H1 (cell line): ENCODE data around the gene UBASH3A. TPM values are rescaled to one million over a fixed set of nuclear protein-coding genes. Genes with fewer than 3 reads are reported as not detected.

ENCODE experiments used
- CTCF ChIA-PET: fragments of 300-600 bp; sonication (Branson Sonifier 250); formaldehyde crosslinking; loops from one replicate; lab custom pipeline; 2021; ENCODE audit not compliant: partially characterized antibody; lab: Charles Lee
- POLR2A ChIA-PET: fragments of 300-600 bp; sonication (Branson Sonifier 250); formaldehyde crosslinking; loops from one replicate; lab custom pipeline; 2021; ENCODE audit warnings: inconsistent platforms; ENCODE audit not compliant: partially characterized antibody; lab: Charles Lee
- DNase-seq, 2 experiments: peaks; one replicate each; pipeline versions ENCODE4 v3.0.0 to v3.0.0-alpha.2; 2010 to 2022; ENCODE audit warnings: low spot score in 2 of 2, low read depth in 1 of 2, mixed read lengths in 1 of 2
- FAIRE-seq: peaks from 2 replicates; lab custom pipeline; 2011; peaks lifted over from hg19 to GRCh38; lab: Jason Lieb, UNC
- H2AFZ ChIP-seq: 2 replicates; pipeline ENCODE4 v1.8.1; 2012; ENCODE audit warnings: low read length, inconsistent platforms
- H2AK5ac ChIP-seq: 2 replicates; pipeline ENCODE4 v1.6.1; 2013; ENCODE audit warnings: low read depth, low read length
- H2BK120ac ChIP-seq: replicated peaks from 2 replicates; pipeline ENCODE3; 2013; ENCODE audit warnings: low read depth, low read length, inconsistent platforms
- H2BK12ac ChIP-seq: 2 replicates; pipeline ENCODE4 v1.6.1; 2013; ENCODE audit warnings: low read depth, low read length
- H2BK15ac ChIP-seq: 2 replicates; pipeline ENCODE4 v1.6.1; 2013; ENCODE audit warnings: low read length
- H2BK20ac ChIP-seq: 2 replicates; pipeline ENCODE4 v1.6.1; 2013; ENCODE audit warnings: low read length
- H2BK5ac ChIP-seq: 2 replicates; pipeline ENCODE4 v1.6.1; 2013; ENCODE audit warnings: low read depth, low read length
- H3K14ac ChIP-seq: 2 replicates; pipeline ENCODE4 v1.6.1; 2013; ENCODE audit warnings: inconsistent platforms; ENCODE audit not compliant: insufficient read length
- H3K18ac ChIP-seq: 2 replicates; pipeline ENCODE4 v1.6.1; 2013; ENCODE audit warnings: low read length; ENCODE audit errors: extremely low read depth
- H3K23ac ChIP-seq: 2 replicates; pipeline ENCODE4 v1.6.1; 2013; ENCODE audit warnings: inconsistent platforms; ENCODE audit not compliant: insufficient read length
- H3K23me2 ChIP-seq: 2 replicates; pipeline ENCODE4 v1.6.1; 2013; ENCODE audit warnings: low read depth, low read length
- H3K27ac ChIP-seq: 2 replicates; pipeline ENCODE4 v1.6.1; 2011; ENCODE audit warnings: low read depth, low read length, inconsistent platforms
- H3K27me3 ChIP-seq, 4 experiments: replicated peaks in 1 of 4; 1 replicate in 1 of 4; 2 replicates in 3 of 4; pipeline versions ENCODE4 v1.6.1 to v1.8.1; 2011 to 2013; ENCODE audit warnings: low read length in 3 of 4, mild to moderate bottlenecking in 3 of 4, inconsistent platforms in 2 of 4, mixed read lengths in 2 of 4, moderate library complexity in 1 of 4; ENCODE audit not compliant: control insufficient read depth in 3 of 4, insufficient read depth in 3 of 4; ENCODE audit errors: extremely low read depth in 1 of 4
- H3K36me3 ChIP-seq, 4 experiments: 2 replicates each; pipeline versions ENCODE4 v1.6.1 to v1.8.1; 2011 to 2013; ENCODE audit warnings: mild to moderate bottlenecking in 4 of 4, low read length in 3 of 4, moderate library complexity in 2 of 4, control low read depth in 1 of 4, inconsistent platforms in 1 of 4; ENCODE audit not compliant: insufficient read depth in 4 of 4, control insufficient read depth in 2 of 4
- H3K4ac ChIP-seq: replicated peaks from 2 replicates; pipeline ENCODE3; 2013; ENCODE audit warnings: low read length, low read depth, mixed read lengths, inconsistent platforms; ENCODE audit not compliant: insufficient read length
- H3K4me1 ChIP-seq, 4 experiments: replicated peaks in 1 of 4; 1 replicate in 1 of 4; 2 replicates in 3 of 4; pipeline versions ENCODE4 v1.6.1 to v1.8.1; 2011 to 2013; ENCODE audit warnings: low read length in 3 of 4, inconsistent platforms in 2 of 4, mixed read lengths in 1 of 4; ENCODE audit not compliant: insufficient read depth in 4 of 4, control insufficient read depth in 3 of 4
- H3K4me2 ChIP-seq, 2 experiments: 2 replicates each; pipeline versions ENCODE4 v1.6.1 to v1.8.1; 2011 to 2013; ENCODE audit warnings: low read depth in 2 of 2, low read length in 2 of 2, control low read depth in 1 of 2, inconsistent platforms in 1 of 2, mild to moderate bottlenecking in 1 of 2; ENCODE audit not compliant: insufficient read depth in 1 of 2
- H3K4me3 ChIP-seq, 4 experiments: fragments of 200-600, 300-600 bp in 1 of 4; sonication (generic), shearing (Covaris generic), sonication (Bioruptor Twin) in 1 of 4; 2 replicates each; pipeline versions ENCODE4 v1.5.1 to v1.8.1; 2011 to 2016; ENCODE audit warnings: low read length in 4 of 4, low read depth in 3 of 4, control low read depth in 2 of 4, inconsistent platforms in 2 of 4, mild to moderate bottlenecking in 2 of 4, mixed read lengths in 1 of 4, moderate library complexity in 1 of 4; ENCODE audit not compliant: insufficient read depth in 2 of 4; ENCODE audit errors: extremely low read depth in 1 of 4
- H3K56ac ChIP-seq: replicated peaks from 2 replicates; pipeline ENCODE3; 2013; ENCODE audit warnings: low read depth, mild to moderate bottlenecking, mixed read lengths, low read length, inconsistent platforms; ENCODE audit not compliant: insufficient read length
- H3K79me1 ChIP-seq: 2 replicates; pipeline ENCODE4 v1.6.1; 2013; ENCODE audit warnings: low read depth, low read length, control low read depth
- H3K79me2 ChIP-seq, 2 experiments: 2 replicates each; pipeline versions ENCODE4 v1.6.1 to v1.8.1; 2012 to 2013; ENCODE audit warnings: low read length in 2 of 2, mild to moderate bottlenecking in 2 of 2, inconsistent platforms in 1 of 2; ENCODE audit not compliant: insufficient read depth in 2 of 2, control insufficient read depth in 1 of 2
- H3K9ac ChIP-seq, 4 experiments: replicated peaks in 1 of 4; 1 replicate in 1 of 4; 2 replicates in 3 of 4; pipeline versions ENCODE4 v1.6.1 to v1.8.1; 2011 to 2013; ENCODE audit warnings: low read depth in 3 of 4, low read length in 3 of 4, control low read depth in 2 of 4, mild to moderate bottlenecking in 2 of 4, moderate library complexity in 2 of 4, inconsistent platforms in 1 of 4; ENCODE audit errors: extremely low read depth in 1 of 4
- H3K9me3 ChIP-seq, 2 experiments: 2 replicates each; pipeline versions ENCODE4 v1.6.1 to v1.8.1; 2012 to 2013; ENCODE audit warnings: mild to moderate bottlenecking in 2 of 2, moderate library complexity in 2 of 2, control low read depth in 1 of 2, inconsistent platforms in 1 of 2, low read depth in 1 of 2, low read length in 1 of 2, mixed read lengths in 1 of 2; ENCODE audit not compliant: insufficient read depth in 2 of 2
- H4K20me1 ChIP-seq, 2 experiments: replicated peaks in 1 of 2; 2 replicates each; pipeline versions ENCODE3 to v1.8.1; 2011 to 2013; ENCODE audit warnings: inconsistent platforms in 2 of 2, low read length in 2 of 2, mild to moderate bottlenecking in 1 of 2; ENCODE audit not compliant: insufficient read depth in 2 of 2, control insufficient read depth in 1 of 2
- H4K5ac ChIP-seq: 2 replicates; pipeline ENCODE4 v1.6.1; 2013; ENCODE audit warnings: low read length, low read depth, mixed read lengths, inconsistent platforms; ENCODE audit not compliant: insufficient read length
- H4K8ac ChIP-seq: 2 replicates; pipeline ENCODE4 v1.8.0; 2013; ENCODE audit warnings: mild to moderate bottlenecking, moderate library complexity, low read length, inconsistent platforms; ENCODE audit not compliant: insufficient read depth; ENCODE audit errors: extremely low read depth
- H4K91ac ChIP-seq: replicated peaks from 2 replicates; pipeline ENCODE3; 2013; ENCODE audit warnings: low read length, mixed read lengths, inconsistent platforms; ENCODE audit not compliant: insufficient read length
- BACH1 ChIP-seq: IDR thresholded peaks from 2 replicates; pipeline ENCODE4 v1.6.1; 2012; ENCODE audit warnings: low read length, improper control_type of control experiment
- GTF2F1 ChIP-seq: IDR thresholded peaks from 2 replicates; pipeline ENCODE4 v1.6.1; 2012; ENCODE audit warnings: low read depth, low read length, improper control_type of control experiment, borderline replicate concordance
- NANOG ChIP-seq: IDR thresholded peaks from 2 replicates; pipeline ENCODE4 v1.6.1; 2011; ENCODE audit warnings: low read length, low read depth, mild to moderate bottlenecking, inconsistent platforms; ENCODE audit not compliant: insufficient read depth, poor library complexity, severe bottlenecking
- POLR2AphosphoS5 ChIP-seq: IDR thresholded peaks from 2 replicates; pipeline ENCODE4 v1.6.1; 2011; ENCODE audit warnings: low read depth, low read length
- RBBP5 ChIP-seq: IDR thresholded peaks from 2 replicates; pipeline ENCODE4 v1.7.1; 2012; ENCODE audit warnings: low read depth, mild to moderate bottlenecking, inconsistent platforms, low read length, moderate library complexity, borderline replicate concordance
- SIRT6 ChIP-seq: IDR thresholded peaks from one replicate; pipeline ENCODE4 v1.7.1; 2012; ENCODE audit warnings: low read length, inconsistent platforms
- SP1 ChIP-seq: IDR thresholded peaks from 2 replicates; pipeline ENCODE4 v1.6.1; 2011; ENCODE audit warnings: low read depth, low read length
- SRF ChIP-seq: IDR thresholded peaks from 2 replicates; pipeline ENCODE4 v1.6.1; 2011; ENCODE audit warnings: mild to moderate bottlenecking, low read depth, low read length, moderate library complexity
- ZNF274 ChIP-seq: IDR thresholded peaks from 2 replicates; pipeline ENCODE4 v1.7.0; 2012; ENCODE audit warnings: low read length, borderline replicate concordance; ENCODE audit errors: extremely low read depth
- WGBS, 2 experiments: shearing (Covaris generic) in 1 of 2; methylation state at CpG; one replicate each; pipeline versions ENCODE4 v1.1.6 to v1.1.7; 2013 to 2015; ENCODE audit warnings: low lambda C conversion rate in 2 of 2, mixed read lengths in 2 of 2, inconsistent platforms in 1 of 2, low coverage in 1 of 2, missing lambda C conversion rate in 1 of 2; ENCODE audit not compliant: insufficient replicate concordance in 2 of 2, insufficient coverage in 1 of 2, insufficient read length in 1 of 2; ENCODE audit errors: extremely low coverage in 1 of 2, missing lambda C conversion rate in 1 of 2; 5-methylcytosine and 5-hydroxymethylcytosine counted together
- polyA plus RNA-seq, 7 experiments: library from polyadenylated mRNA; depleted of rRNA in 3 of 7; stranded (reverse) in 5 of 7; unstranded in 2 of 7; fragments of >200 nt in 5 of 7; fragments of 200-250 nt in 2 of 7; gene quantifications; 1 replicate in 5 of 7; 2 replicates in 1 of 7; 4 replicates in 1 of 7; pipeline versions ENCODE4 v1.2.1 to v1.2.3, GENCODE V29; 2011 to 2013; ENCODE audit warnings: missing spikeins in 2 of 7, mixed read lengths in 2 of 7
- total RNA-seq: library from RNA; stranded (reverse); fragmentation: NEBNext Ultra II Directional; extraction: Animal tissue kit (Norgen Biotek cat#: 25700); gene quantifications from 2 replicates; pipeline ENCODE4 v1.2.1, GENCODE V29; 2021

The UBASH3A gene
- total and polyA plus RNA-seq, 2 of the 8 experiments (the other 6 are each of a cell fraction or from before 2014, with no cell fraction given) = not detected

DNA sequence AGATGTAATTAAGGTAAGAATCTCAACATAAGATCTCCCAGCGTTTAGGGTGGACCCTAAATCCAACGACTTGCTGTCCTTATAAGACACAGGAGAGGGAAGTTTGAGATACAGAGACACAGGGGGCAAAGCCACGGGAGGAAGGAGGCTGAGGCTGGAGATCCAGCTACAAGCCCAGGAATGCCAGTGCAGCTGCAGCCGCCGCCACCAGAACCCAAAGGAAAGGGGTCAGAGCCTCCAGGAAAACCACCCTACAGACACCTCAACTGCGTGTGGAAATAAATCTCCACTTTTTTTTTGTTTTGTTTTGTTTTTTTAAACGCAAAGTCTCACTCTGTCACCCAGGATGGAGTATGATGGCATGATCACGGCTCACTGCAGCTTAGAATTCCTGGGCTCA lies 25.3 kb upstream of the UBASH3A start:
- peaks cover 0 to 3% of the 10 kb centered on the region in 2 experiments for H4K20me1 ChIP-seq
- H3K36me3 ChIP-seq = no peaks in the 10 kb centered on the region
- TF ChIP-seq ZNF274 (no peak), POLR2AphosphoS5 (no peak), GTF2F1 (no peak), BACH1 (no peak), SRF (no peak), SP1 (no peak), RBBP5 (no peak), SIRT6 (no peak), NANOG (no peak)
- no peaks in the 10 kb centered on the region for H3K23me2 ChIP-seq
- H2BK12ac ChIP-seq = no peak overlapping the region
- no peak overlapping the region for H3K4me2 ChIP-seq
- no peak overlapping the region for H3K27ac ChIP-seq
- DNase-seq (no peak), FAIRE-seq (no peak)
- H3K56ac ChIP-seq = no peak overlapping the region
- H4K5ac ChIP-seq = no peak overlapping the region
- 92% methylated on average over 8 of the region's 8 CpGs; no CpG with 5 or more reads in 1 of the 2 experiments for WGBS, 2 experiments
- no peaks in the 10 kb centered on the region; the same call in 1 of the 2 replicates for H3K79me1 ChIP-seq
- no peaks in the 10 kb centered on the region for H3K9me3 ChIP-seq
- H4K91ac ChIP-seq = no peak overlapping the region
- no peak overlapping the region for H2AK5ac ChIP-seq
- no peak overlapping the region for H3K14ac ChIP-seq
- no peak overlapping the region for H3K18ac ChIP-seq
- H3K4me1 ChIP-seq = peaks cover 0 to 7% (median 0%) of the 10 kb centered on the region in 4 experiments; a peak in 5 of 7 replicates
- no peak overlapping the region for H2BK5ac ChIP-seq
- H2BK120ac ChIP-seq = no peak overlapping the region
- H3K4ac ChIP-seq = no peak overlapping the region
- no peaks in the 10 kb centered on the region; a peak in 1 of 7 replicates for H3K27me3 ChIP-seq
- ChIA-PET POLR2A (interaction anchor here (0.9 to 1.5 kb wide), 2 partner anchors 10 to 11 kb away, joined by 3 to 6 read pairs; no protein-coding TSS in a partner anchor), CTCF (interaction anchor here (1.2 to 3.2 kb wide), 6 partner anchors 9 to 69 kb away, joined by 3 to 16 read pairs (median 6); partner anchors contain the start of gene TFF1)
- no peak overlapping the region for H3K4me3 ChIP-seq
- H2BK15ac ChIP-seq = no peak overlapping the region
- H3K79me2 ChIP-seq = no peaks in the 10 kb centered on the region
- no peak overlapping the region for H3K9ac ChIP-seq
- no peak overlapping the region for H2BK20ac ChIP-seq
- no peak overlapping the region for H2AFZ ChIP-seq
- H3K23ac ChIP-seq = no peak overlapping the region
- no peak overlapping the region for H4K8ac ChIP-seq
